Femur (tissue), 1 donor: Measurements from ENCODE around the gene MAGEB18.

ENCODE experiments used
- DNase-seq: peaks from one replicate; pipeline ENCODE4 v3.0.0-alpha.2; 2017

Gene MAGEB18

GRCh38 chrX:26138274-26138673 is at the start of gene MAGEB18:
Gene MAGEB18 (plus strand): TSS chrX:26138343. CDS start chrX:26138986, 643 bp downstream.
- no peak for DNase-seq

DNA sequence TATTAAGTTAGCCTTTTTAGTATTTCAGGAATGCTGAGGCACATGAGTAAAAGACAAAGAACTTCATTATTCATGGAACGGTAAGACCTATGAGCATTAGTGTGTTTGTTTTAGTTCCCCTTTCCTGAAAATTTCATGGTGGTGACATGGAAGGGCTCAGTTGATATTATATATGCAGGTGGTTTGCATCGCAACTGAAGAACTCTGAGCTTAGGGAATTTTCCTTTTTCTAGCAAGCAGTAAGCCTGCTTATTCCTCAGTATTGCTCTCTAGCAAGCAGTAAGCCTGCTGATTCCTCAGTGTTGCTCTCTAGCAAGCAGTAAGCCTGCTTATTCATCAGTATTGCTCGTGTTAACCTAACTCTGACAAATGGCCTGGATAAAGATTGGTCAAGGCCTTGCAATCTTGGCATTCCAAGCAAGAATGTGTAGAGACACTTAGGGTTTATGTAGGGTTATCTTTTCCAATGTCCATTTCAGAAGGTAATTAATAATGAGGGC is 37.7 kb upstream of the MAGEB18 start:
- DNase-seq = no peak

- DNase-seq = no peak
Observed at GRCh38 chrX:26109142-26109541, 29.0 kb upstream of the MAGEB18 start.

GRCh38 chrX:26146024-26146423 is 7.9 kb downstream of the MAGEB18 start:
- no peak for DNase-seq

- no peak for DNase-seq
Observed at GRCh38 chrX:26160301-26160700, 22.2 kb downstream of the MAGEB18 start, which contains the start of gene MAGEB6B. Gene MAGEB6B (plus strand): TSS chrX:26160601. CDS start chrX:26160601, 0 bp downstream.
